NB4 (cell line): Measurements from ENCODE around the gene MBD3L5.
A peak's percentile ranks its signal among the peaks of the same experiment; 100 is the strongest.

Experiments
- MAX ChIP-seq: IDR thresholded peaks from 2 replicates; pipeline ENCODE4 v1.6.1; 2011; ENCODE audit warnings: low read depth, low read length
- MYC ChIP-seq: IDR thresholded peaks from 2 replicates; pipeline ENCODE4 v1.6.1; 2011; ENCODE audit warnings: low read depth, low read length
- POLR2A ChIP-seq: IDR thresholded peaks from 2 replicates; pipeline ENCODE4 v1.6.1; 2011; ENCODE audit warnings: mild to moderate bottlenecking; ENCODE audit not compliant: insufficient read length; ENCODE audit errors: extremely low read depth
- TF ChIP-seq, protein P1 (sequence below): IDR thresholded peaks from one replicate; pipeline ENCODE4 v1.5.1; 2012; ENCODE audit warnings: low read depth, low read length

DNA sequence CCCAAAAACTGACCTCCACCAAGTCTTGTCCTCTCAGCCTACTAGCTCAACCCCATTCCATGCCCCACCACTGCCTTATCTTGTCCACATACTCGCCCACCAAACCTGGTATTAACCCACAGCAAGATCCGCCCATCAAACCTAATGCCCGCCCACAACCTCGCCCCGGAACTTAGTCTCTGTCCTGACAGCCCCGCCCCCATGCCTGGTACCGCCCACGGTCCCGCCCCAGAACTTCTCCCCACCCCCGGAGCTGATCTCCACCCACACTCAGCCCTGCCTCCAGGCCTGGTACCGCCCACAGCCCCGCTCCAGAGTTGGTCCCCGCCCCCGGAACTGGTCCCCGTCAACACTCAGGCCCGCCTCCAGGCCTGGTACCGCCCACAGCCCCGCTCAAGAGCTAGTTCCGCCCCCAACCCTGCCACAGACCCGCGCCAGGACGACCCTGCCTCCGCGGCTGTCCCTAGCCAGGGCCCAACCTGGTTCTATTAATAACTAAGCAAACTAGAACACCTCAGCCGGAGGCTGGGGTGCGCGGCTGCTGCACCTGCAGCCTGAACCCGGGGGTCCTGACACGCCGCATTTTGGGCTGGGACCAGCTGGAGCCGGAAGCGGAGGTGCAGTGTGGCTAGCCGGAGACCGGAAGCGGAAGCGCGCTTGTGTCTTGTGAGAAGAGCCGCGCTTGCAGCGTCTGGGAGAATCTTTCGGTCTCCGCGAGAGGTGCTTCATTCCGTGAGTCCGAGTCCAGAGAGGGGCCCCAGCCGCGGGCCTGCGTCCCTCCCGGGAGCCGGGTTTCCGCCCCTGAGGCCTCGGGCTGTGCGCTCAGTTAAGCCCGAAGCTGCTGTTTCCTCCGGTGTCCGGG is 38.9 kb downstream of the MBD3L5 start, which contains the start of gene ZNF557:
- TF ChIP-seq, protein P1, sequence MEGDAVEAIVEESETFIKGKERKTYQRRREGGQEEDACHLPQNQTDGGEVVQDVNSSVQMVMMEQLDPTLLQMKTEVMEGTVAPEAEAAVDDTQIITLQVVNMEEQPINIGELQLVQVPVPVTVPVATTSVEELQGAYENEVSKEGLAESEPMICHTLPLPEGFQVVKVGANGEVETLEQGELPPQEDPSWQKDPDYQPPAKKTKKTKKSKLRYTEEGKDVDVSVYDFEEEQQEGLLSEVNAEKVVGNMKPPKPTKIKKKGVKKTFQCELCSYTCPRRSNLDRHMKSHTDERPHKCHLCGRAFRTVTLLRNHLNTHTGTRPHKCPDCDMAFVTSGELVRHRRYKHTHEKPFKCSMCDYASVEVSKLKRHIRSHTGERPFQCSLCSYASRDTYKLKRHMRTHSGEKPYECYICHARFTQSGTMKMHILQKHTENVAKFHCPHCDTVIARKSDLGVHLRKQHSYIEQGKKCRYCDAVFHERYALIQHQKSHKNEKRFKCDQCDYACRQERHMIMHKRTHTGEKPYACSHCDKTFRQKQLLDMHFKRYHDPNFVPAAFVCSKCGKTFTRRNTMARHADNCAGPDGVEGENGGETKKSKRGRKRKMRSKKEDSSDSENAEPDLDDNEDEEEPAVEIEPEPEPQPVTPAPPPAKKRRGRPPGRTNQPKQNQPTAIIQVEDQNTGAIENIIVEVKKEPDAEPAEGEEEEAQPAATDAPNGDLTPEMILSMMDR = no peak
- peak; percentile 66; the same call in 1 of the 2 replicates for TF ChIP-seq MYC
- TF ChIP-seq POLR2A = peak; percentile 55
- peak; percentile 16; the same call in 1 of the 2 replicates for TF ChIP-seq MAX
